Neural crest cell (in vitro differentiated cells): Measurements from ENCODE around the gene TRAPPC14. TPM values are rescaled to one million over a fixed set of nuclear protein-coding genes. Genes with fewer than 3 reads are reported as not detected.
A peak's percentile ranks its signal among the peaks of the same experiment; 100 is the strongest.

Experiments
- DNase-seq: peaks from one replicate; pipeline ENCODE4 v3.0.0; 2021; ENCODE audit warnings: low read depth, mixed read lengths, low spot score
- H3K27ac Mint-ChIP-seq: one replicate; pipeline ENCODE4 v1.8.0; 2021; ENCODE audit warnings: mild to moderate bottlenecking, mixed read lengths; ENCODE audit not compliant: unreplicated experiment
- H3K27me3 Mint-ChIP-seq: 2 replicates; pipeline ENCODE4 v1.8.0; 2021; ENCODE audit warnings: low read depth, mild to moderate bottlenecking, mixed read lengths
- H3K36me3 Mint-ChIP-seq: 2 replicates; pipeline ENCODE4 v1.8.0; 2021; ENCODE audit warnings: low read depth, mild to moderate bottlenecking, mixed read lengths
- H3K4me1 Mint-ChIP-seq: 2 replicates; pipeline ENCODE4 v1.8.0; 2021; ENCODE audit warnings: mixed read lengths
- H3K4me3 Mint-ChIP-seq: one replicate; pipeline ENCODE4 v1.8.0; 2021; ENCODE audit warnings: mild to moderate bottlenecking, mixed read lengths
- H3K9me3 Mint-ChIP-seq: 2 replicates; pipeline ENCODE4 v1.8.0; 2021; ENCODE audit warnings: mixed read lengths
- total RNA-seq: library from RNA; stranded (reverse); gene quantifications from 2 replicates; pipeline ENCODE4 v1.2.1, GENCODE V29; 2021
- TF ChIP-seq, protein P1 (sequence below): fragments of 200-600 bp; sonication (generic); conservative IDR thresholded peaks from 2 replicates; pipeline ENCODE4 v1.5.0; 2021; ENCODE audit warnings: antibody characterized with exemption, mild to moderate bottlenecking

The TRAPPC14 gene
- total RNA-seq, 1 donor from 2014 or later: 33.9 TPM

GRCh38 chr7:100155553-100156317, 2.8 kb downstream of the TRAPPC14 start:
- TF ChIP-seq, protein P1, sequence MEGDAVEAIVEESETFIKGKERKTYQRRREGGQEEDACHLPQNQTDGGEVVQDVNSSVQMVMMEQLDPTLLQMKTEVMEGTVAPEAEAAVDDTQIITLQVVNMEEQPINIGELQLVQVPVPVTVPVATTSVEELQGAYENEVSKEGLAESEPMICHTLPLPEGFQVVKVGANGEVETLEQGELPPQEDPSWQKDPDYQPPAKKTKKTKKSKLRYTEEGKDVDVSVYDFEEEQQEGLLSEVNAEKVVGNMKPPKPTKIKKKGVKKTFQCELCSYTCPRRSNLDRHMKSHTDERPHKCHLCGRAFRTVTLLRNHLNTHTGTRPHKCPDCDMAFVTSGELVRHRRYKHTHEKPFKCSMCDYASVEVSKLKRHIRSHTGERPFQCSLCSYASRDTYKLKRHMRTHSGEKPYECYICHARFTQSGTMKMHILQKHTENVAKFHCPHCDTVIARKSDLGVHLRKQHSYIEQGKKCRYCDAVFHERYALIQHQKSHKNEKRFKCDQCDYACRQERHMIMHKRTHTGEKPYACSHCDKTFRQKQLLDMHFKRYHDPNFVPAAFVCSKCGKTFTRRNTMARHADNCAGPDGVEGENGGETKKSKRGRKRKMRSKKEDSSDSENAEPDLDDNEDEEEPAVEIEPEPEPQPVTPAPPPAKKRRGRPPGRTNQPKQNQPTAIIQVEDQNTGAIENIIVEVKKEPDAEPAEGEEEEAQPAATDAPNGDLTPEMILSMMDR: no peak
- H3K4me3 Mint-ChIP-seq: peak overlapping the region; percentile 93
- no peaks in the 10 kb centered on the region for H3K27me3 Mint-ChIP-seq
- H3K36me3 Mint-ChIP-seq: peaks cover 3% of the 10 kb centered on the region
- H3K27ac Mint-ChIP-seq: no peak overlapping the region
- no peak for DNase-seq
- no peaks in the 10 kb centered on the region for H3K9me3 Mint-ChIP-seq
- peaks cover 27% of the 10 kb centered on the region for H3K4me1 Mint-ChIP-seq

DNA sequence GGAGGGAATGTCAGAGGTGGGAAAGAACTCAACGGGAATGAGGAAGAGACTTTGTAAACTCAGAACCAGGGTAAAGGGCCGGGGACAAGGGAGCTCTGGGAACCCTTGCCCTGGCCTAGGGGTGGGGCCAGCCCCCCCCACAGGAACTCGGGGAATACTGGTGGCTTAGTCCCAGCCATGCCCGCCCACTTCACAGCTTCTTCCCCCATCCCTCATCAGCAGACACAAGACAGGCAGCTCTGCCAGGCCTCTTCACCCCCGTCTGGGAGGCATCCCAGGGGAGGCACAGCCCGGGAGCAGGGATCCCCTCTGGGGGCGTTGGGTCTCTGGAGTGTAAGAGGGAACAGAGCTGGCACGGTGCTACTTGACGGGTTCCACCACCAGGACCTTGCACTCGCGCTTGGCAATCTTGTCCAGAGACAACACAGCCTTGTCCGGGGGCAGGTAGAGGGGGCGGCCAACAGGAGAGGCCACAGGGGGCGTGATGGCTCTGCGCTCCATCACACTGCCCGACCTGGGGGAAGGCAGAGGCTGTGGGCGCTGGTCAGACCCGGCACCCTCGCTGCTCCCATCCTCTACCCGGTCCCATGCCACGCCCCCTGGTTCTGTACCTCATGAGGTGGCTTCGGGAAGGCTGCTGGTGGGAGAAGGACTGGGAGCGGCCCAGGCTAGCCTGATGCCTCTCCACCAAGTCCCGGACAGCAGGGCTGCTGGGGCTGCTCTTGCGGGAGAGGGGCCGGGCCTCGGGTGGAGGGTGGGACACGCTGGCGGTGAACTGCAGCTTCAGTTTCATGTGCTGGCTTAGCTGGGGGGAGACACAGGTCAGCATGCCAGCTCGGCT, 3.7 kb downstream of the TRAPPC14 start:
- Mint-ChIP-seq H3K27ac (no peak overlapping the region), H3K27me3 (no peaks in the 10 kb centered on the region), H3K36me3 (peaks cover 7% of the 10 kb centered on the region), H3K4me3 (peak overlapping the region; percentile 74), H3K4me1 (peaks cover 33% of the 10 kb centered on the region), H3K9me3 (no peaks in the 10 kb centered on the region)
- no peak for DNase-seq
- TF ChIP-seq, protein P1: no peak

DNA sequence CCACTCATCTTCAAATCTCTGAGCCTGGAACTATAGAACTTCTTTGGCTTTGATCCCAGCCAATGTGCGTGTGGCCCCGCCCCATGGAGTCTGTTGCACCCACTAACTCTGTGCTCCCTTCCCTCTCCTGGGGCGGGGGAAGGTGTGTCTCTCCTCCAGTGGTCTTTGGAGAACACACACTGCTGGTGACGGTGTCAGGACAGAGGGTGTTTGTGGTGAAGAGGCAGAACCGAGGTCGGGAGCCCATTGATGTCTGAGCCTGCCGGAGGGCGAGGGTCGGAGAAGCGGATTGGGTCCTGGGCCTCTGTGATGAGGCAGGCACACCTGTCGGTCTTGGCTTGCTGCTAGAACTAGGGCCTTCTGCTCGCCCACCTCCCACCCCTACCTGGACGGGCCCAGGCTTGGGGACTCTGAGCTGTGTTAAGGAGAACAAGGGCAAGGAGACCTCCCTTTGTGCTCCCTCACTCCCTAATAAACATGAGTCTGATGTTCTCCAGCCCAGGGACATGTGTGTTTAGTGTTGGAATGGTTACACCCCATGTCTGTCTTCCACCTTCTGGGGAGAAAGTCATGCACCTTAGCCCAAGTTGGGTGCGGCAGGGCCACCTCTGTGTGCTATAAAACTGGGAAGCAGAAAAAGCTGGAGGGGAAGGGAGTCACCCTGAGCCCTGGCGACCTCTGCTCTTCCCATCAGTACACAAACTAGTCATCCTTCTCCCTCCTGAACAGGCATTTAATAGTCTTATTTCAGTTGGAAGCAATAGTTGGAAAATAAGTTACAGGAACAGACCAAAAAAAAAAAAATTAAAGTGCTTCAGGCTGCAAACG, 4.6 kb downstream of the TRAPPC14 start:
- Mint-ChIP-seq H3K4me3 (peak overlapping the region; percentile 69), H3K36me3 (peaks cover 7% of the 10 kb centered on the region), H3K27ac (no peak overlapping the region), H3K9me3 (no peaks in the 10 kb centered on the region), H3K4me1 (peaks cover 35% of the 10 kb centered on the region), H3K27me3 (no peaks in the 10 kb centered on the region)
- TF ChIP-seq, protein P1: no peak
- DNase-seq: no peak

DNA sequence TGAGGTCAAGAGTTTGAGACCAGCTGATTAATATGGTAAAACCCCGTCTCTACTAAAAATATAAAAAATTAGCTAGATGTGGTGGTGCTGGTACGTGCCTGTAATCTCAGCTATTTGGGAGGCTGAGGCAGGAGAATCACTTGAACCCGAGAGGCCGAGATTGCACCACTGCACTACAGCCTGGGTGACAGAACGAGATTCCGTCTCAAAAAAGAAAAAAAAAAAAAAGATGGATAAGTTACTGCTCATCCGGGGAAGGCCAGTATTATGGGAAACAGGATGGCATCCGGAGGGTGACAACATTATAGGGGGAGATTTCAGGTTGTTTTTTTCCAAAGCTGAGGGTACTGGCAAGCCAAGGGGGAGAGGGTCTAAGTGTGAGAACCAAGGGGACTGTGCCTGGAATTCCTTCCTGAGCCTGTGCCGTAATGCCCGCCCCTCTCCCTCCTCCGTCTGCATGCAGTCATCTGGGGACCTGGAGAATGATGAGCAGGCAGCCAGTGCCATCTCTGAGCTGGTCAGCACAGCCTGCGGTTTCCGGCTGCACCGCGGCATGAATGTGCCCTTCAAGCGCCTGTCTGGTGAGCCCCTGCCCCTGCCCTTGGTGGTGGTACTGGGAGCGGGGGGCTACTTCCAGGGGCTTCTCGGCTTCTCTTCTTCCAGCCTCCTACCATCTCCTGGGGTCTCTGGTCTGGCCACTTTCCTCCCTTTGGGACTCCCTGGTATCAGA, 5.4 kb downstream of the TRAPPC14 start:
- Mint-ChIP-seq H3K4me1 (peaks cover 40% of the 10 kb centered on the region), H3K27me3 (no peaks in the 10 kb centered on the region), H3K9me3 (no peaks in the 10 kb centered on the region), H3K36me3 (peaks cover 7% of the 10 kb centered on the region), H3K27ac (no peak overlapping the region), H3K4me3 (peak overlapping the region; percentile 47)
- no peak for DNase-seq
- TF ChIP-seq, protein P1: no peak

DNA sequence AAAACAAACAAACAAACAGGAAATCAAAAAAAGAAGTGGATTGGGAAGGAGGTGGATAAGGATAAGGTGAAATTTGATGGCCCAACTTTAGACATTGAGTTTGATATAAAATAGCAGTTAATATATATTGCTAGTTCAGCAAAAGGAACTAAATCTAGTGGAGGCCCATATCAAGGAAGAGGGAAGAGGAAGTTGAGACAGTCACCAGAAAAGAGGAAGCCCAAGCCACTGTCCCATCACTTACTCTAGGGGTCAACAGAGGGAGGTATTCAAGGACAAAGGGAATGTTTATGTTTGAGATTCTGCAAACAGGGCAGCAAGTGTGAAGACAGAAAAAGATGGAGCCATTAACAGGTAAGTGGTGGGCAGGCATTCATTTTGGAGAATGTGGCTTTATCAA, 6.1 kb downstream of the TRAPPC14 start:
- TF ChIP-seq, protein P1: no peak
- no peak for DNase-seq
- peaks cover 35% of the 10 kb centered on the region for H3K4me1 Mint-ChIP-seq
- no peaks in the 10 kb centered on the region for H3K27me3 Mint-ChIP-seq
- H3K9me3 Mint-ChIP-seq: no peaks in the 10 kb centered on the region
- H3K27ac Mint-ChIP-seq: no peak overlapping the region
- peaks cover 7% of the 10 kb centered on the region for H3K36me3 Mint-ChIP-seq
- peak overlapping the region; percentile 36 for H3K4me3 Mint-ChIP-seq
